GM21786 (cell line): ENCODE results near the gene SLC39A10.
A peak's percentile ranks its signal among the peaks of the same experiment; 100 is the strongest.

Experiments used
- ATAC-seq: cut with Tn5 transposase; IDR thresholded peaks from one replicate; pipeline ENCODE4 v1.9.1; 2021; ENCODE audit not compliant: unreplicated experiment

The SLC39A10 gene, protein sequence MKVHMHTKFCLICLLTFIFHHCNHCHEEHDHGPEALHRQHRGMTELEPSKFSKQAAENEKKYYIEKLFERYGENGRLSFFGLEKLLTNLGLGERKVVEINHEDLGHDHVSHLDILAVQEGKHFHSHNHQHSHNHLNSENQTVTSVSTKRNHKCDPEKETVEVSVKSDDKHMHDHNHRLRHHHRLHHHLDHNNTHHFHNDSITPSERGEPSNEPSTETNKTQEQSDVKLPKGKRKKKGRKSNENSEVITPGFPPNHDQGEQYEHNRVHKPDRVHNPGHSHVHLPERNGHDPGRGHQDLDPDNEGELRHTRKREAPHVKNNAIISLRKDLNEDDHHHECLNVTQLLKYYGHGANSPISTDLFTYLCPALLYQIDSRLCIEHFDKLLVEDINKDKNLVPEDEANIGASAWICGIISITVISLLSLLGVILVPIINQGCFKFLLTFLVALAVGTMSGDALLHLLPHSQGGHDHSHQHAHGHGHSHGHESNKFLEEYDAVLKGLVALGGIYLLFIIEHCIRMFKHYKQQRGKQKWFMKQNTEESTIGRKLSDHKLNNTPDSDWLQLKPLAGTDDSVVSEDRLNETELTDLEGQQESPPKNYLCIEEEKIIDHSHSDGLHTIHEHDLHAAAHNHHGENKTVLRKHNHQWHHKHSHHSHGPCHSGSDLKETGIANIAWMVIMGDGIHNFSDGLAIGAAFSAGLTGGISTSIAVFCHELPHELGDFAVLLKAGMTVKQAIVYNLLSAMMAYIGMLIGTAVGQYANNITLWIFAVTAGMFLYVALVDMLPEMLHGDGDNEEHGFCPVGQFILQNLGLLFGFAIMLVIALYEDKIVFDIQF

GRCh38 chr2:195656859-195657633 lies at the start of gene SLC39A10:
SLC39A10 (plus strand) TSS chr2:195657226; CDS start chr2:195680043, 22,817 bp downstream.
- ATAC-seq: peak; percentile 69

- ATAC-seq: no peak
These were observed 48.1 kb upstream of the SLC39A10 start for GRCh38 chr2:195608768-195609454.

DNA sequence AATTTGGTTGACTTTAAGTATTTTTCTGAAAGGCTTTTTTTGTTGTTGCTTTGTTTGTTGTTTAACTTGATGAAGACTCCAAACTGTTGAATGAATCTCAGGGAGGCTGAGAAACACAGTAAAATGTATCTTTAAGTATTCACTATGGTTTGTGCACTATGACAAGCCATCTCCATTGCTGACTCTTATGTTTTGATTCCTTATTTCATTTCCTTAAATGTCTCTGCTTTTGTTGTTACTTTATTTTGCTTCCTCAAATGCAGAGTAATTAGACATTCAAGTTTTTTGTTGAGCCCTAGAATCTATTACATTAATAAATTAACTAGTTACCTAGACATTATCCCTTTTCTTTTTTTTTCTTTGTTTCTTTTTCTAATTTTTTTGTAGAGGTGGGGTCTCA lies 46.3 kb upstream of the SLC39A10 start:
- ATAC-seq: no peak

DNA sequence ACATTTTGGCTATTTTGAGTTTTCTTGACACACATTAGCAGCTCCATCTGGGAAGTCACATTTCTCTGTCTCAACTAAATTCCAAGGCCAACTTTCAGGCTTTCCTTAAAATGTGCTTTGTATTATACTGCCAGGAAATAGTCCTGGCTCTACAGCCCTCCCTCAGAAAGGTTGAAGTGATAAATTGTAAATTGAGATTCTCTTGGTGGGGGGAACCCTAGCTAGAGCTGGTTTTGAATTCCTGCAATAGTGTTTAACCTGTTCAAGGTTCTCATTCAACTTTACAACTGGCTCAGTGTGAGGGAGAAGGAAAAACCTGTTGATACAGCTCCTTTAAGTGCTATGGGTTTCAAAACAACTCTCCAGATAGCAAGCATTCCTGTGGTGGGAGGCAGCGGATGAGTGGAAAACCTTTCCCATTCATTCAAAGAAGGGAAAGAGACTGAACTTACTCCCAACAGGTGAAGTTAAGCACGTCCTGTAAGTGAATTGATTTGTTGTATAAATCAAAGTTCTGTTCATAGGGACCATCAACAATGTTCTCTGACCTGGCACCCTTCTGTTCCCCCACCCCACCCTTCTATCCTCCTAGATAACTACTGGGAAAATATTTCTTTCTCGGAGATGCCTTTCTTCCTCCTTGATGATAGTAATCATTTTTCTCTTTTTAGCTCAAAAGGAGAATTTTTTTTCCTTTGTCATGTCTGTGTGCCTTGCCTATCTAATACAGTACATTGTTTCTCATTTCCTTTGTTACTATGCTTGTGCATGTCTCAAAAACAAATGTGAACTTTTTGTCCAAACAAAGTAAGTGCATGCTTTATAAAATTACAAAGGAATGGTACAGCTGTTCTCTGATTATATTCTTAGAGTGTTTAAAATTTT lies 44.2 kb upstream of the SLC39A10 start:
- ATAC-seq: no peak

GRCh38 chr2:195613922-195614321 lies 43.1 kb upstream of the SLC39A10 start:
- ATAC-seq: no peak

- ATAC-seq: no peak
These were observed 37.4 kb upstream of the SLC39A10 start for GRCh38 chr2:195619590-195619989.

- ATAC-seq: no peak
These were observed 36.5 kb upstream of the SLC39A10 start for GRCh38 chr2:195620501-195620900.

- peak; percentile 77 for ATAC-seq
These were observed 34.1 kb upstream of the SLC39A10 start for GRCh38 chr2:195622966-195623365.

- ATAC-seq: no peak
These were observed 30.5 kb upstream of the SLC39A10 start for GRCh38 chr2:195626507-195626906.

- ATAC-seq: no peak
These were observed 28.4 kb upstream of the SLC39A10 start for GRCh38 chr2:195628666-195629065.

GRCh38 chr2:195632856-195633572 lies 24.0 kb upstream of the SLC39A10 start:
- no peak for ATAC-seq

GRCh38 chr2:195633573-195633870 lies 23.5 kb upstream of the SLC39A10 start:
- ATAC-seq: no peak

DNA sequence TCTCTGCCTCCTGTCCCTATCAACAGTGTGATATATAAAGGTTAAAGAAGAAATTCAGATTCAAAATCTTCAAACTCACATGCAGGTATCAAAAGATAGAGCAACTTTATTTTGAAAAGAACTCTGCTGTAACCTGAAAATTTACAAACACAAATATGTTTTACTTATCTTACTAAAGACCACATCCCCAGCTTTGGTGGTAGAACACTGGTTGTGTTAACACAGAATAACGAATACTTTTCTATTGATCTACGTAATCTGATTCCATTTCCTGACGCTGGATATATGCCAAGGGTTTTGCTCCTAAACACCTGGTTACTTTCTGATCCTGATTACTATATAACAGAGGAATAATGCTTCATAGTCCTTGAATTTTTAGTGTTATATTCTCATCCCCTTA lies 23.1 kb upstream of the SLC39A10 start:
- no peak for ATAC-seq

DNA sequence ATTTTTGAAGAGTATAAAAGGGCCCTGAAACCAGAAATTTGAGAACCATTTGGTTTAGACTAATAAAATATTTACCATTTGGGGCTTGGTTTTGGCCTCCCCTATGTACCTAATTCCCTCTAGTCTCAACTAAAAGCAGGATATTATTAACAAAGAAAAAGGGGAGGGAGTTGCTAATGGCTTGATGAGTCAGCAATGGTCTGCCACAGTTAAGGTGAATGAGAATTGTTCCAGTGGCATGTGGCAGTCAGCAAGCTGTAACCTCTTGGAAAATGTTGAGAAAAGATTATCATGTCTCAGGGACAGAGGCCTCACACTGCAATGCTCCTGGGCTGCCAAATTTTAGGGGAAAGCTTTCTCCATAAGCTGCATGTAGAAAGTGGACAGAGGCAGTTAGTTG lies 20.1 kb upstream of the SLC39A10 start:
- ATAC-seq: no peak

DNA sequence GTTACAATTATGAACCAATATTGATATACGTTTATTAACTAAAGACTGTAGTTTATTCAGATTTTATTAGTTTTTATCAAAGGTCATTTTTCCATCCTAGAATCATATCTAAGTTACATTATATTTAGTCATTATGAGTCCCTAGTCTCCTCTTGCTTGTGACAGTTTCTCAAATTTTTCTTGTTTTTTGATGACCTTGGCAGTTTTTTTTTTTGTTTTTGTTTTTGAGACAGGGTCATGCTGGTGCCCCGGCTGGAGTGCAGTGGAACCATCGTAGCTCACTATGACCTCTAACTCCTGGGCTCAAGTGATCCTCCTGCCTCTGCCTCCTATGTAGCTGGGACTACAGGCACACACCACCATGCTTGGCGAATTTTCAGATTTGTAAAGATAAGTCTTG lies 18.3 kb upstream of the SLC39A10 start:
- no peak for ATAC-seq

- no peak for ATAC-seq
These were observed 17.7 kb upstream of the SLC39A10 start for GRCh38 chr2:195639238-195639858.

DNA sequence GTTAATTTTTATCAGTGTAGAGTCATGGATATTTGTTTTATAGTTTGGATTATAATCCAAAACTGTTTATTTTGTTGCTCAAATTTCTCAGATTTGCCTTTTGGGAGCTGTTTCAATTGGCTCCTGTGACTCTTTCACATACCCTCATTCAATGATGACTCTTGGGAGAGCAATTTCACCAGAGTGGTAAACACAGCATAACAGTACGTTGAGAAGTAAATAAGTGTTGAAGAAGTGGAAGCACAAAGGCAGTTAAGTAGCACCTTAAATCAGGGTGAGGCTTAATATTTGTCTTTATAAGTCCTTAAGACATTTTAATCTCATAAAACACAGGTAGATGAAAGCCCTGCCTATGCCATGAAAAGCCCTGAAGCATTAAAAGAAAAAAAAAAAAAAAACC lies 17.1 kb upstream of the SLC39A10 start:
- ATAC-seq: no peak

- no peak for ATAC-seq
These were observed 14.9 kb upstream of the SLC39A10 start for GRCh38 chr2:195642027-195642678.
